Panc1 (cell line): Measurements from ENCODE around the gene ZNF493. TPM values are rescaled to one million over a fixed set of nuclear protein-coding genes. Genes with fewer than 3 reads are reported as not detected.
A peak's percentile ranks its signal among the peaks of the same experiment; 100 is the strongest.

Source experiments
- ATAC-seq: fragments of 200-7000 bp; cut with Tn5 transposase; 2 replicates; pipeline ENCODE4 v1.9.1; 2020; ENCODE audit warnings: mild to moderate bottlenecking, moderate library complexity
- BruUV-seq: library from RNA; stranded (reverse); fragments of 400-500 nt; replicated peaks from 2 replicates; lab custom pipeline; 2021; lab: Mats Ljungman, UMichigan
- CTCF ChIA-PET: fragments of 300-600 bp; sonication (Branson Sonifier 250); formaldehyde crosslinking; loops from one replicate; lab custom pipeline; 2022; ENCODE audit warnings: antibody characterized with exemption; lab: Charles Lee
- POLR2A ChIA-PET: fragments of 300-600 bp; sonication (Branson Sonifier 250); formaldehyde crosslinking; loops from one replicate; lab custom pipeline; 2022; ENCODE audit warnings: antibody characterized with exemption; lab: Charles Lee
- DNase-seq: peaks from one replicate; pipeline ENCODE4 v3.0.0-alpha.2; 2010; ENCODE audit warnings: low read depth, low spot score
- H3K27ac ChIP-seq: 2 replicates; pipeline ENCODE4 v1.5.1; 2011; ENCODE audit warnings: mild to moderate bottlenecking, low read length, inconsistent platforms
- H3K27me3 ChIP-seq: fragments of 200-500 bp; sonication (Bioruptor generic); 2 replicates; pipeline ENCODE4 v1.6.0; 2014; ENCODE audit warnings: low read length, inconsistent platforms; ENCODE audit not compliant: control insufficient read depth, insufficient read depth
- H3K36me3 ChIP-seq: fragments of 200-500 bp; sonication (Bioruptor generic); 2 replicates; pipeline ENCODE4 v1.5.1; 2014; ENCODE audit warnings: inconsistent platforms, mild to moderate bottlenecking, low read length, moderate library complexity; ENCODE audit not compliant: control insufficient read depth, insufficient read depth
- H3K4me1 ChIP-seq: 2 replicates; pipeline ENCODE4 v1.5.1; 2011; ENCODE audit warnings: inconsistent platforms, mild to moderate bottlenecking, low read length, moderate library complexity; ENCODE audit not compliant: control insufficient read depth, insufficient read depth
- H3K4me3 ChIP-seq, 2 experiments: 2 replicates each; pipeline ENCODE4 v1.5.1; 2011 to 2012; ENCODE audit warnings: low read depth in 2 of 2, low read length in 2 of 2, mild to moderate bottlenecking in 2 of 2, inconsistent platforms in 1 of 2, moderate library complexity in 1 of 2
- H3K9me3 ChIP-seq: fragments of 200-500 bp; sonication (Bioruptor generic); 2 replicates; pipeline ENCODE4 v1.5.1; 2014; ENCODE audit warnings: low read depth, mild to moderate bottlenecking, inconsistent platforms, low read length, moderate library complexity; ENCODE audit not compliant: control insufficient read depth, insufficient read depth
- CTCF ChIP-seq: fragments of 450-650 bp; IDR thresholded peaks from 2 replicates; pipeline ENCODE4 v1.5.1; 2017; ENCODE audit warnings: mild to moderate bottlenecking
- POLR2AphosphoS5 ChIP-seq: IDR thresholded peaks from 2 replicates; pipeline ENCODE4 v1.6.1; 2012; ENCODE audit warnings: mild to moderate bottlenecking, low read depth, low read length, moderate library complexity
- REST ChIP-seq, 2 experiments: IDR thresholded peaks; 2 replicates each; pipeline ENCODE4 v1.6.1; 2011 to 2012; ENCODE audit warnings: low read depth in 2 of 2, control low read depth in 1 of 2, low read length in 1 of 2, mild to moderate bottlenecking in 1 of 2, moderate library complexity in 1 of 2; ENCODE audit not compliant: insufficient read depth in 1 of 2
- SIN3A ChIP-seq: IDR thresholded peaks from 2 replicates; pipeline ENCODE4 v1.6.1; 2012; ENCODE audit warnings: low read depth, mild to moderate bottlenecking, low read length, moderate library complexity, borderline replicate concordance; ENCODE audit not compliant: insufficient read depth
- TCF7L2 ChIP-seq: IDR thresholded peaks from 2 replicates; pipeline ENCODE4 v1.6.1; 2011; ENCODE audit warnings: mild to moderate bottlenecking, low read depth, low read length, inconsistent platforms
- in situ Hi-C: cut with HindIII; loops from 2 replicates; pipeline ENCODE4 v1.10.0; 2016; ENCODE audit warnings: low sequenced_read_pairs, low pct_unique_long_range_greater_than_20kb
- intact Hi-C: fragments of 100-400 bp; cut with micrococcal nuclease; formaldehyde crosslinking; loops from one replicate; pipeline ENCODE4 v1.10.0; 2022; ENCODE audit not compliant: unreplicated experiment
- total RNA-seq: library from RNA; stranded (reverse); gene quantifications from one replicate; pipeline ENCODE4 v1.2.1, GENCODE V29; 2021; ENCODE audit not compliant: unreplicated experiment

Gene ZNF493
- total RNA-seq, 1 experiment from 2014 or later, result 8.5 TPM

- ATAC-seq, result no peak
- no peak for TF ChIP-seq POLR2AphosphoS5
- TF ChIP-seq CTCF, result no peak
- TF ChIP-seq SIN3A, result no peak
- no peak for TF ChIP-seq TCF7L2
- TF ChIP-seq REST (IDR thresholded peaks at IDR 0.05; ENCODE audit: insufficient read depth in 1 of 2, low read depth in 2 of 2, low read length in 1 of 2), result no peak
- in situ Hi-C loops, result no loop called here
- Histone ChIP-seq H3K27ac (no peak overlapping the region), H3K36me3 (no peaks in the 10 kb centered on the region), H3K4me1 (no peaks in the 10 kb centered on the region), H3K4me3 (no peak overlapping the region), H3K27me3 (no peaks in the 10 kb centered on the region), H3K9me3 (peaks cover 8% of the 10 kb centered on the region; the same call in 1 of the 2 replicates)
- ChIA-PET CTCF (interaction anchor here (0.7 kb wide), 1 partner anchor 123 kb away, joined by 3 read pairs; no protein-coding TSS in a partner anchor), POLR2A (no interaction called here)
- no peak for DNase-seq
- BruUV-seq, result TSS peak; percentile 62
- intact Hi-C loops, result loop anchor here (10.0 kb wide), 1 partner anchor 256 kb away; no protein-coding TSS in a partner anchor
Measured at GRCh38 chr19:21460686-21461085, 63.8 kb downstream of the ZNF493 start.

GRCh38 chr19:21462540-21462939 lies 65.6 kb downstream of the ZNF493 start:
- H3K27me3 ChIP-seq, result no peaks in the 10 kb centered on the region
- intact Hi-C loops, result loop anchor here (10.0 kb wide), 1 partner anchor 258 kb away; no protein-coding TSS in a partner anchor
- in situ Hi-C loops, result no loop called here
- ATAC-seq (no peak), DNase-seq (no peak)
- TF ChIP-seq CTCF, result no peak
- no peak for TF ChIP-seq SIN3A
- TF ChIP-seq TCF7L2, result no peak
- no peak for TF ChIP-seq REST (IDR thresholded peaks at IDR 0.05; ENCODE audit: insufficient read depth in 1 of 2, low read depth in 2 of 2, low read length in 1 of 2)
- no peak for TF ChIP-seq POLR2AphosphoS5
- H3K9me3 ChIP-seq, result no peaks in the 10 kb centered on the region
- H3K36me3 ChIP-seq, result no peaks in the 10 kb centered on the region
- no peaks in the 10 kb centered on the region for H3K4me1 ChIP-seq
- peak overlapping the region; percentile 77 to 85 for H3K4me3 ChIP-seq
- no peak overlapping the region for H3K27ac ChIP-seq
- ChIA-PET CTCF (no interaction called here), POLR2A (interaction anchor here (1.2 kb wide), 1 partner anchor 12 kb away, joined by 4 read pairs; no protein-coding TSS in a partner anchor)
- no TSS peak for BruUV-seq
